GM12801 (cell line): ENCODE data around the gene RDH12.

Experiments used
- CTCF ChIP-seq: IDR thresholded peaks from one replicate; pipeline ENCODE4 v1.5.1; 2011; ENCODE audit warnings: control low read depth; ENCODE audit not compliant: insufficient read length; ENCODE audit errors: extremely low read depth

Gene RDH12

GRCh38 chr14:67722293-67722692 is 20.6 kb downstream of the RDH12 start:
- no peak for TF ChIP-seq CTCF

- no peak for TF ChIP-seq CTCF
Measured at GRCh38 chr14:67725171-67725570, 23.5 kb downstream of the RDH12 start.

- no peak for TF ChIP-seq CTCF
Measured at GRCh38 chr14:67727361-67727760, 25.7 kb downstream of the RDH12 start.

GRCh38 chr14:67728258-67728657 is 26.6 kb downstream of the RDH12 start:
- TF ChIP-seq CTCF, result no peak

- TF ChIP-seq CTCF, result no peak
Measured at GRCh38 chr14:67729072-67729885, 27.6 kb downstream of the RDH12 start.

GRCh38 chr14:67733616-67734015 is 31.9 kb downstream of the RDH12 start:
- no peak for TF ChIP-seq CTCF

- no peak for TF ChIP-seq CTCF
Measured at GRCh38 chr14:67734675-67735074, 33.0 kb downstream of the RDH12 start.
